Activated B cell treated with CpG ODN at 0.5 μM for 24 hours (primary cell): ENCODE data around the gene OR5H1. TPM values are rescaled to one million over a fixed set of nuclear protein-coding genes. Genes with fewer than 3 reads are reported as not detected.
"Not testable (repeated sequence)": the region's sequence is repeated elsewhere in the genome, so short reads cannot be mapped to it uniquely, and the experiment has no call there.

Experiments used
- ATAC-seq: fragments of 200-7000 bp; cut with Tn5 transposase; one replicate; pipeline ENCODE4 v1.10.0; 2021; ENCODE audit warnings: low read depth, mild to moderate bottlenecking, moderate library complexity
- CTCF ChIA-PET: fragments of 350-600 bp; sonication (Branson Sonifier 250); formaldehyde crosslinking; loops from one replicate; lab custom pipeline; 2021; ENCODE audit warnings: antibody characterized with exemption; lab: Charles Lee
- POLR2A ChIA-PET: fragments of 350-600 bp; sonication (Branson Sonifier 250); formaldehyde crosslinking; loops from one replicate; lab custom pipeline; 2021; ENCODE audit warnings: antibody characterized with exemption; lab: Charles Lee
- DNase-seq: peaks from one replicate; pipeline ENCODE4 v3.0.0; 2022
- H3K27ac Mint-ChIP-seq: one replicate; pipeline ENCODE4 v1.8.0; 2020; ENCODE audit warnings: mixed read lengths
- H3K27me3 Mint-ChIP-seq: one replicate; pipeline ENCODE4 v1.8.0; 2021; ENCODE audit warnings: mixed read lengths
- H3K36me3 Mint-ChIP-seq: one replicate; pipeline ENCODE4 v1.8.0; 2021; ENCODE audit warnings: low read depth, mixed read lengths
- H3K4me1 Mint-ChIP-seq: one replicate; pipeline ENCODE4 v1.8.0; 2021; ENCODE audit warnings: mixed read lengths
- H3K4me3 Mint-ChIP-seq: one replicate; pipeline ENCODE4 v1.8.0; 2020; ENCODE audit warnings: mild to moderate bottlenecking, mixed read lengths
- H3K9me3 Mint-ChIP-seq: one replicate; pipeline ENCODE4 v1.8.0; 2020; ENCODE audit warnings: mixed read lengths
- intact Hi-C: fragments of 100-400 bp; cut with micrococcal nuclease; formaldehyde crosslinking; loops from one replicate; pipeline ENCODE4 v1.15.1; 2024
- total RNA-seq: library from RNA; stranded (reverse); gene quantifications from 2 replicates; pipeline ENCODE4 v1.2.3, GENCODE V29; 2022
- TF ChIP-seq, protein P1 (sequence below): fragments of 200-600 bp; IDR thresholded peaks from one replicate; pipeline ENCODE4 v1.8.0; 2022; ENCODE audit warnings: antibody characterized with exemption, mild to moderate bottlenecking

The OR5H1 gene
- total RNA-seq, 1 donor from 2014 or later = not detected

DNA sequence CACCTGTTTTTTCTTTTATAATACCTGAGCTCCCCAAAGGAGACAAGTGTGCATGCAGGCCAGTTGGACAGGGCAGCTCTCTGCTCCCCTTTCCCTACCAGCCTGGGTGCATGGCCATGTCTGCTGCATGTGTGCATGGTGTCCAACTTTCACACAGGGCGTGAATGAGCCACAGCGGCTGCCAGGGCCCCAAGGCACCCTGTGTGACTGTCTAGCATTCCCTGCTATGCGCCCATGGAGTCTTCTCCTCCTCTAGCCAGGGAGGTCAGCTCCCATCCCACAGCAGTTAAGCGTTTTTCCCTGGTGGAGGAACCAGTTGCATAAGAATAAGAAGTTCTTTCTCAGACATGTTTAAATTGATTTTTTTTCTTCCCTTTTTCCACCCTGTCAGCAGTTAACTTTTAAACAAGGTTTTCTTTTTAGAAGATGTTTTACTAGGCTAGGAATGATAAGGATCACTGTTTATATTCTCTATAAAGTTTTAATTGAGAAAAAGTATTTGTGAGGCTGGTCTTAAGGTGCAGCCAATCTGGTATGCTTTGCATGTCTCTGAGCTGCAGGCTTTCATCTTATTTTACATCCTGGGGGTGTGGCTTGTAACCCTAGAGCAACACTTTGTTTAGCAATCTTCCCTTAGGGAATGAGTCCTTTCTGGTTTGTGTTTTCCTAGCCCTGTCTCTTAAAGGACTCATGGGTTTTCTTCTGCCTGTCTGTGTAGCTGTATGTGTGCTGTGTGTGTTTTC is 20.5 kb upstream of the OR5H1 start:
- no peak for ATAC-seq
- Mint-ChIP-seq H3K4me1 (no peaks in the 10 kb centered on the region), H3K9me3 (peaks cover 6% of the 10 kb centered on the region), H3K4me3 (no peak overlapping the region), H3K36me3 (no peaks in the 10 kb centered on the region), H3K27ac (no peak overlapping the region), H3K27me3 (no peaks in the 10 kb centered on the region)
- CTCF ChIA-PET = no interaction called here
- intact Hi-C loops = no loop called here
- POLR2A ChIA-PET = no interaction called here
- no peak for DNase-seq
- TF ChIP-seq, protein P1, sequence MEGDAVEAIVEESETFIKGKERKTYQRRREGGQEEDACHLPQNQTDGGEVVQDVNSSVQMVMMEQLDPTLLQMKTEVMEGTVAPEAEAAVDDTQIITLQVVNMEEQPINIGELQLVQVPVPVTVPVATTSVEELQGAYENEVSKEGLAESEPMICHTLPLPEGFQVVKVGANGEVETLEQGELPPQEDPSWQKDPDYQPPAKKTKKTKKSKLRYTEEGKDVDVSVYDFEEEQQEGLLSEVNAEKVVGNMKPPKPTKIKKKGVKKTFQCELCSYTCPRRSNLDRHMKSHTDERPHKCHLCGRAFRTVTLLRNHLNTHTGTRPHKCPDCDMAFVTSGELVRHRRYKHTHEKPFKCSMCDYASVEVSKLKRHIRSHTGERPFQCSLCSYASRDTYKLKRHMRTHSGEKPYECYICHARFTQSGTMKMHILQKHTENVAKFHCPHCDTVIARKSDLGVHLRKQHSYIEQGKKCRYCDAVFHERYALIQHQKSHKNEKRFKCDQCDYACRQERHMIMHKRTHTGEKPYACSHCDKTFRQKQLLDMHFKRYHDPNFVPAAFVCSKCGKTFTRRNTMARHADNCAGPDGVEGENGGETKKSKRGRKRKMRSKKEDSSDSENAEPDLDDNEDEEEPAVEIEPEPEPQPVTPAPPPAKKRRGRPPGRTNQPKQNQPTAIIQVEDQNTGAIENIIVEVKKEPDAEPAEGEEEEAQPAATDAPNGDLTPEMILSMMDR = no peak

DNA sequence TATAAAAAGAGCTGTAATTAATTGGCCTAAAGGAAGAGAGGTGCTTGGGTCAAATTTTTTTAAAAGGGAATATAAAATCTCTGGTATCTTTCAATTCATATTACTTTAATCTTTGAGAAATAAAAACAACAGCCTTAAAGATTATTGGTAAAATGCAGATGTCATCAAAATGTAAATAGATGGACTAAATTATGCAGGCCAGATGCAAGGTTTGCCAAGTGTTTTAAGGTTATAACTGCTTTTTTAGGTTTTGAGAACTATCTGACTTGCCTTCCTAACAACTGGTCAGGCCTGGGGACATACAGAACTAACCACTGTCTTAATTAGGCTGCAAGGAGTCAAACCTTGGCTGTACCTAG is 20.0 kb upstream of the OR5H1 start:
- ChIA-PET POLR2A (no interaction called here), CTCF (no interaction called here)
- Mint-ChIP-seq H3K36me3 (no peaks in the 10 kb centered on the region), H3K27ac (no peak overlapping the region), H3K4me3 (no peak overlapping the region), H3K4me1 (no peaks in the 10 kb centered on the region), H3K9me3 (peaks cover 9% of the 10 kb centered on the region), H3K27me3 (no peaks in the 10 kb centered on the region)
- ATAC-seq (no peak), DNase-seq (no peak)
- TF ChIP-seq, protein P1 = no peak
- intact Hi-C loops = no loop called here

DNA sequence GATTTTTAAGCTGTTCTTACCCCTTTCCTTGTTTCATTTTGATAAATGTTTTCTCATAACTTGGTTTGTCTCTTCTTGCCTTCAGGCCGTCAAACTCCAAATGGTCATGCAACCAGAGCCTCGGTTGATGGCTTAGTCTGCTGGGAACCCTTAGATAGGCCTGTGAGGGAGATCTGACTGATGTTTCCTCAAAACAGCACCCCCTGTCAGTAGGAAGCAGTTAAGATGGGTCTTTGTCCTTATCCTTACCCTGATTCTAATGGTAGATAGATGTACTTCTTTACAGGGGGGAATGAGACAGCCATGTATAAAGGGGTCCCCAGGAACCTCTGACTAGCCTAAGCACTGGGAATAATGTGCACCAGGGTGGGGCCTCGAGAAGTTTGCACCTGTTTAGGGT is 16.3 kb upstream of the OR5H1 start:
- DNase-seq (no peak), ATAC-seq (no peak)
- intact Hi-C loops = no loop called here
- Mint-ChIP-seq H3K9me3 (peaks cover 18% of the 10 kb centered on the region), H3K4me1 (no peaks in the 10 kb centered on the region), H3K27ac (no peak overlapping the region), H3K27me3 (no peaks in the 10 kb centered on the region), H3K36me3 (no peaks in the 10 kb centered on the region), H3K4me3 (no peak overlapping the region)
- TF ChIP-seq, protein P1 = no peak
- ChIA-PET POLR2A (no interaction called here), CTCF (no interaction called here)

DNA sequence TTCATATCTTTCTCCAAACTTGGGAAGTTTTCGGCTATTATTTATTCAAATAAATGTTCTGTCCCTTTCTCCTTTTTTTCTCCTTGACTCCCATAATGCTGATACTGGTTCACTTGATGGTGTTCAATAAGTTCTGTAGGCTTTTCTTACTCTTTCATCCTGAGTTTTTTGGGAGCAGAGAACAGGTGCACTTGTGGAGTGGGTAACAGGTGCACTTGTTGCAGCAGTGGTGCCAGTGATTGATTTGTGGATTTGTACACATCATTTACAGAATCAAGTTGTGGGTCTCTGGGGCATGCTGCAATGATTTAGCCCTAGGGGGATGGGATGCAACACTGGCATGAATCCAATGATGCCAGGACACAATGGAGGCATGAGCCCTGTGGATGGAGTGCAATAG is 14.8 kb upstream of the OR5H1 start:
- H3K27me3 Mint-ChIP-seq = no peaks in the 10 kb centered on the region
- ChIA-PET CTCF (no interaction called here), POLR2A (no interaction called here)
- DNase-seq (no peak), ATAC-seq (no peak)
- H3K9me3 Mint-ChIP-seq = peaks cover 16% of the 10 kb centered on the region
- TF ChIP-seq, protein P1 = no peak
- H3K4me1 Mint-ChIP-seq = no peaks in the 10 kb centered on the region
- H3K27ac Mint-ChIP-seq = no peak overlapping the region
- intact Hi-C loops = no loop called here
- no peak overlapping the region for H3K4me3 Mint-ChIP-seq
- H3K36me3 Mint-ChIP-seq = no peaks in the 10 kb centered on the region

DNA sequence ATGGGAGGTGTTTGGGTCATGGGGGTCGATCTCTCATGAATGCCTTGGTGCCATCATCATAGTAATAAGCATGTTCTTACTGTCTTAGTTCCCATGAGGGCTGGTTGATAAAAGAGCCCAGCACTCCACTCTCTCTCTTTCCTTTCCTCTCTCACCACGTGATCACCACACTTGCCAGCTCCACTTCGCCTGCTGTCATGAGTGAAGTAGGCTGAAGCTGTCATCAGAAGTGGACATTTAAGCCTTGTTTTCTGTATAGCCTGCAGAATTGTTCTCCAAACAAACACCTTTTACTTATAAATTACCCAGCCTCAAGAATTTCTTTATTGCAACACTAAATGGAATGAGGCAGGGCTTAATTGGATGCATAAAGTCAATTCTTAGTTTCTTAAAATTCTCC is 6.1 kb downstream of the OR5H1 start:
- ChIA-PET CTCF (no interaction called here), POLR2A (no interaction called here)
- DNase-seq (no peak), ATAC-seq (no peak)
- H3K36me3 Mint-ChIP-seq = no peaks in the 10 kb centered on the region
- H3K27me3 Mint-ChIP-seq = no peaks in the 10 kb centered on the region
- no peak overlapping the region for H3K4me3 Mint-ChIP-seq
- H3K4me1 Mint-ChIP-seq = no peaks in the 10 kb centered on the region
- intact Hi-C loops = no loop called here
- TF ChIP-seq, protein P1 = no peak
- no peaks in the 10 kb centered on the region for H3K9me3 Mint-ChIP-seq
- H3K27ac Mint-ChIP-seq = no peak overlapping the region

DNA sequence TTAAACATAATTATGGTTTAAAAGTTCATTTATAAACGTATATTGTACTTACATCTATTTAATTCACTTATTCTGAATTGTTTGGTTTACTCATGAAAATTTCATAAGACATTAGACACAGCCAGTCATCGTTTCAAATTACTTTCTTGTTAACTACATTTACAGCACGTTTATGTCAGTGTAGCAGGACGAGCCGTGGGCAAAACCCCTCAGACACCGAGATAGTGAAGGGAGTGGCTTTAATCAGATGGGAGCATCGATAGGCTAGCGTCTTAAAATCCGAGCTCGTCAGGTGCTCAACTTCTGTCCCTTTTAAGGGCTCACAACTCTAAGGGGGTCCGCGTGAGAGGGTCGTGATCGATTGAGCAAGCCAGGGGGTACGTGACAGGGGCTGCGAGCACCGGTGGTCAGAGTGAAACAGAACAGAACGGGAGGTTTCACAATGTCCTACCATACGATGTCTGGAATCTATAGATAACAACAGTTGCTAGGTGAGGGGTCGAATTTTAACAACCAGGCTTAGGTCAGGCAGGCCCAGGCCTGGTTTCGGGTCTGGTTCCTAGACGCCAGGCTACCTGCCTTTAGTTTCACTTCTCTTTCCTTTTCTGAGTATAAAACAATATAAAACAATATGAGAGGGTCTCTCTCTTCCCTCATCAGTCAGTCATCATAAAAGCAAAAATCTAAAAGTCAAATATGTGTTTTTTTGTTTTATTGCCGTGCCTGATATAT is 7.5 kb downstream of the OR5H1 start:
- POLR2A ChIA-PET, H3K36me3 Mint-ChIP-seq, intact Hi-C loops, ATAC-seq, H3K4me3 Mint-ChIP-seq, H3K27me3 Mint-ChIP-seq, H3K27ac Mint-ChIP-seq, DNase-seq, CTCF ChIA-PET, H3K4me1 Mint-ChIP-seq, H3K9me3 Mint-ChIP-seq: not testable (repeated sequence)
